GM10248 (cell line): Measurements from ENCODE around the gene SLC2A10.

ENCODE experiments used
- CTCF ChIA-PET: fragments of 300-600 bp; sonication (Branson Sonifier 250); formaldehyde crosslinking; extraction: SDS; loops from one replicate; lab custom pipeline; 2021; ENCODE audit warnings: antibody characterized with exemption; lab: Yijun Ruan, JAX
- POLR2A ChIA-PET: fragments of 350-650 bp; sonication (Branson Sonifier 250); formaldehyde crosslinking; extraction: SDS; loops from one replicate; lab custom pipeline; 2020; ENCODE audit warnings: antibody characterized with exemption; lab: Yijun Ruan, JAX
- DNase-seq: peaks from one replicate; pipeline ENCODE4 v3.0.0; 2012; ENCODE audit errors: extremely low spot score
- CTCF ChIP-seq: IDR thresholded peaks from 2 replicates; pipeline ENCODE4 v1.5.1; 2012; ENCODE audit warnings: mild to moderate bottlenecking, low read depth; ENCODE audit errors: extremely low read depth, missing control alignments, control extremely low read depth

Gene SLC2A10

DNA sequence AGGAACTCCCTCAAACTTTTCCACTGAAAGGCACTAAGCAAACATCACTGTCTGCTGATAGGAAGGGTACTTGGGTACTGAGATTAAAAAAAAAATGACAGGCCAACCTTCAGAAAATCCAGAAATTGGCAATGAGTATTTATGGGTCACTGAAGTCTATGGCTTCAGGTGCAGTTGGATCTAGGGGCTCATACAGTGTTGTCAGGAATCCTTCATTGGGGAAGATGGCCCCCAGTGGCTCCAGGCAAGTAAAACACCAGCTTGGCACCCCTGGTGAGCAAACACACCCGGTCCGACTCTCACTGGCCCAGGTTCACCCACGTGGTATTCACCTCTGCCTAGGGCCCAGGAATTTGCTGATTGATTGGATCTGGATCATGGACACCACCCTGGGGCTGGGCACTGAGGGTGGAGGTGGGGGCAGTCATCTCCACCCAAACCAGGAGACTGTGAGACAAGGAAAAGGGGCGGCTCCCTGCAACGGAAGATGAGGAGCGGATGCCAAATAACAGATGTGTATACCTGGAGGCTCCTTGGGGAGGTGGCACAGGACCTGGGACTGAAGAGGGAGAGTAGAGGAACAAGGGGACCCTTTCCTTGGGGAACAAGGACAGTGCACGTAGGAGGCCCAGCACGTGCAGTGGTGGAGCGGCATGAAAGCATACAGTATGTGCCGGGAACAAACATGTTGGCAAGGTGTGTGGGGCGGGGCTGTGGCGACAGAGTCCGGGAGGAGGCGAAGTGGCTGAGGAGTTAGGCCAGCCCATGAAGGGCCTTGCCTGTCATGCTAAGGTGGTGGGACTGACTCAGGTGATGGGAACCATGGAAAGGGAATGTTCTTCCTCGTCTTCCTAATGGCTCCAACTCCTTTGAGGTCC lies 4.7 kb downstream of the SLC2A10 start:
- no peak for TF ChIP-seq CTCF
- no peak for DNase-seq
- ChIA-PET POLR2A (no interaction called here), CTCF (no interaction called here)

DNA sequence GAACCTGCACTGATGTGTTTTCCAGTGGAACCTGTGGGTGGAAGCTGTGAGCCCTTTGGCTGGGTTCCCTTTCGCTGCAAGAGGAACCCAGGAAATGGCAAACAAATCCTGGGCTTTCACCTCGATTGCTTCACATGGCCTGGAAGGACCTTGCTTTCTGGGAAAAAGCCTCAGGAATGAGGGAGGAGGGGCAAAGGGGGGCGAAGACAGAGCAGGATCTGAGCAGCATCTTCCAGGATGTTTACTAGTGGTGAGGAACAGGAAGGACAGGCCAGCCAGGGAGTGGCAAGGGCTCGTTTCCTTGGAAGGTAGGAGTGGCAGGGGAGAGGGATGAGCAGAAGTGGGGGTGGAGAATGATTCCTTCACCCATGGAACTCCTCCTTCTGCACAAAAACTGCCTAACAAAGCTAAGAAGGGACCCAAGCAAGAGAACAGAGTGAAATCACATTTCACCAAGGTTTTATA lies 5.9 kb downstream of the SLC2A10 start:
- no peak for DNase-seq
- POLR2A ChIA-PET, result no interaction called here
- CTCF ChIA-PET, result no interaction called here
- TF ChIP-seq CTCF, result no peak

DNA sequence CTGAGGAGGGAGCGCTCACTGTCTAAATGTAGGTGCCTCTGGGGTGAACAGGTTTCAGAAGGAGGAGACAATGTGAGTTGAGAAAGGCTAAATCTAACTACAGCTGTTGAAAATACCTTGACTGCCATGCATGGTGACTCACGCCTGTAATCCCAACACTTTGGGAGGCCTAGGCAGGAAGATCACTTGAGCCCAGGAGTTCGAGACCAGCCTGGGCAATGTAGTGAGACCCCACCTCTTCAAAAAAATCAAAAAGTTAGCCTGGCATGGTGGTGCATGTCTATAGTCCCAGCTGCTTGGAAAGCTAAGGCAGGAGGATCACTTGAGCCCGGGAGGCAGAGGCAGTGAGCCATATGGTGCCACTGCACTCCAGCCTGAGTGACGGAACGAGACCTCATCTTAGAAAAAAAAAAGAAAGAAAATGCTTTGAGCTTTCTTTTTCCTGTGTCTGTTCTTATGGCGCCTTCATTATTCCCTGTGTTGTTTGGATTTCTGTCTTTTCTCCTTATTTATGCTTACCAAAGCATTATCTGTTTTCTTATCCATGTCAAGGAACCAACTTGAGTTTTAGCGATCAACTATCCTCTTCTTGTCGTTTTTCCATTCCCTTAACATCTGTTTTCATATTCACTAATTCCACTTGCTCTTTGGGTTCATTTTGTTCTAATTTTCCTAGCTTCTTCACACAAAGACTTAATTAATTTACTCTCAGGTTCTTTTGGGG lies 8.5 kb downstream of the SLC2A10 start:
- no peak for TF ChIP-seq CTCF
- CTCF ChIA-PET, result interaction anchor here (0.8 kb wide), 1 partner anchor 35 kb away, joined by 3 read pairs; no protein-coding TSS in a partner anchor
- POLR2A ChIA-PET, result no interaction called here
- DNase-seq, result no peak

- no peak for TF ChIP-seq CTCF
- CTCF ChIA-PET, result interaction anchor here (0.8 kb wide), 1 partner anchor 14 kb away, joined by 3 read pairs; no protein-coding TSS in a partner anchor
- DNase-seq, result no peak
- POLR2A ChIA-PET, result no interaction called here
These were observed 10.6 kb downstream of the SLC2A10 start for GRCh38 chr20:46720019-46720418.

DNA sequence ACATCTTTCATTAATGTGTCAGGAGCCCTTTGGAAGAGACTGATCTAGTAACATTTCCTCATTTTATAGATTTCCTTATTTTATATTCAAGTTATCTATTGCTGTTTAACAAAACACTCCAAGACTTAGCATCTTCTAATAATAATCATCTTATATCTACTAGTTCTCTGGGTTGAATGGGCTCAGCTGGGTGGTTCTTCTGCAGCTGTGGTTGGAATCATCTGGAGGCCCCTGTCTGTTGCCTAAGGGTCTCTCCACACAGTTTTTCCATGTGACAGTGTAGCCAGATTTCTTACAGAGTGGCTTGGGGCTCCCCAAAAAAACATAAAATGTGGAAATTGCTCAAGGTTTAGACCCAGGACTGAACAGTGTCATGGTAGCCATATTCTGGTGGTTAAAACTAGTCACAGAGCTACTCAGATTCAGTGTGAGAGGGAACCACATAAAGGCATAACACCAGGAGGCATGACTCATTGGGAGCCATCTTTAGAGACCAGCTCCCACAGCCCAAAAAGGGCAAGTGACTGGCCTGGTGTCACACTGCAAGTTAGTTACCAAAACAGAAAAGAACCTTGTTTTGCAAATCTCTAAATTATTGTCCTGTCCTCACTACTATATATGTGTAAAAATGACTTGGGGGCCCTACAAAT lies 11.5 kb downstream of the SLC2A10 start:
- DNase-seq, result no peak
- no peak for TF ChIP-seq CTCF
- CTCF ChIA-PET, result interaction anchor here (0.8 kb wide), 1 partner anchor 13 kb away, joined by 3 read pairs; no protein-coding TSS in a partner anchor
- POLR2A ChIA-PET, result no interaction called here

GRCh38 chr20:46721476-46721875 lies 12.0 kb downstream of the SLC2A10 start:
- POLR2A ChIA-PET, result no interaction called here
- TF ChIP-seq CTCF, result no peak
- CTCF ChIA-PET, result no interaction called here
- DNase-seq, result no peak
